ENCODE data around the gene NLE1.

NLE1 gene

GRCh38 chr17:35086164-35086563 is 55.9 kb downstream of the NLE1 start:
- no peak for DNase-seq (ENCODE audit: low read depth)

DNA sequence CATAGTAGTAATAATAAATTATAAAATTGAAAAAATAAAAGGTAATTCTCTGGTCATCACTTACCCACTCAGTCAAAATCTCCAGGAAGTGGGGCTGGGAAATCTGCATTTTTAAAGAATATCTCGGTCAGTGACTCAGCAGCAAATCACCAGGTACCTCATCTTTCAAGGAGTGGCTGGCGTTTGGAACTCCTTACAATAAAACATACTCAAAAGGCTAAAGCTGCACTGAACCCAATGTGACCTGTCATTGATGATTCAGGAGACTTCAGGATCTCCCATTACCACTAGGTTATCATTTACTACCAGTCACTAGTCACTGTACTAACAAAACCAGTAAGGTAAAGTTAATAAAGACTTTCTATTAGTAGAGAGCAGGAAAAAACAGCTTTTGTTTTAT is 57.1 kb downstream of the NLE1 start:
- no peak for DNase-seq (ENCODE audit: low read depth)

GRCh38 chr17:35083071-35083470 is 59.0 kb downstream of the NLE1 start:
- DNase-seq (ENCODE audit: low read depth) = no peak

- no peak for DNase-seq (ENCODE audit: low read depth)
Observed at GRCh38 chr17:35082073-35082657, 59.9 kb downstream of the NLE1 start.

DNA sequence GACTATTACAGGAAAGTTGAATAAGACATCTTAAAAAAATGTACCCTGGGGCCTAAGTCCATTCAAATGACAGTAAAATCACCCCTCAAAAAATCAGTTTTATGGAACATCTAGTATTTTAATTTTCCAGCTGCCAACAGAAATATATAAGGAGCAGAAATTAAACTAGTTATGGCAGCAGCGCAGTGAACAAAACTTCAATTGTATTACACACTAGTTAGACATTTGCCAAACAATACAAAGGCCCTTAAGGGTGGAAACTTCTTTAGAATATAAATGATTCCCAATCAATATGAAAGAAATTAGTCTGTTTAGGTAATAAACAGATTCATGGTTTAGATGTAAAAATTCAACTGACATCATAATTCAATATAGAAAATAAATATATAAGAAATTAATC is 60.5 kb downstream of the NLE1 start:
- no peak for DNase-seq (ENCODE audit: low read depth)

- DNase-seq (ENCODE audit: low read depth) = no peak
Observed at GRCh38 chr17:35080536-35080935, 61.6 kb downstream of the NLE1 start.

DNA sequence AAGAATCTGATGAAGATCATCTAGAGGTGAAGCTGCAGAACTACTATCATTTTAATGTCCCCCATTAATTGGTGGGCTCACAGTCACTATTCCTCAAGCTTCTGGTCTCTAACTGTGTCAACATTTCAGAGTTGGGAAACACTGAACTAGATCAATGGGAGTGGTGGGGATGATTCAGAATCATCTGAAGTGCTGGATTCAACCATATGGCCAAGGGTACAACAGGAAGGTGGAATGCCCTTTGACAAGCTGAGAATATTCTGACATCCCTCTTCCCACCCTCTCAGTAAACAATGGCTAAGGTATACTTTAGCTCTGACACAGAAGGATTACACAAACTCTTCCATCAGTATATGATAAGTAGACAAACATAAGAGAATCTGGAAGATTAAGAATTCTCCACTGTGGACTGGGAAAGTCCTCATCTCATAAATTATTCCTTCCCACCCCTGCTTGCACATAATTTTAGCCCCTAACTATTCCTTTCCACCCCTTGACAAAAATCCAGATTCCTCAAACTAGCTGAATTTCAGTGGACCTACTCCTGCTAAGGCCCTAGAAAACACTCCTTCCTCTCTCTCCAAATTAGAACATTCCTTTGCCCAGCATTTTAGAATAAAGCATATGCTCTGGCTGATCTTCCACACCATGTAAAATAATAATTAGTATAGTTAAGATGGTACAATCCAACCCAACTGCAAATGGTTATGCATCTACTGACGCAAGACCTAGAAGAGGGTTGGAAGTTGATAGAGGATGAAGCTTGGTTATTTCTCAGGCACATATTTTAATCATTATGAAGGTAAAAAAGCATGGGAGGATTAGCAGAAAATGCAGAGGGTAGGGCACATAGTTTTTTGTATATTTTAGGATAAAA is 62.3 kb downstream of the NLE1 start:
- DNase-seq (ENCODE audit: low read depth) = no peak

All from stimulated activated CD8-positive, alpha-beta memory T cell treated with anti-CD3 and anti-CD28 coated beads, Interleukin-15, amount 100 ng/mL, for 24 hours (primary cell).